ENCODE measurements around the gene KRTAP10-2. TPM values are rescaled to one million over a fixed set of nuclear protein-coding genes. Genes with fewer than 3 reads are reported as not detected.

The KRTAP10-2 gene
- total and polyA plus RNA-seq, 11 donors, result not detected

GRCh38 chr21:44526096-44526997 lies 25.0 kb downstream of the KRTAP10-2 start:
- H3K4me3 ChIP-seq, result no peak overlapping the region
- peak in 1 of 5 donors; percentile 33 for DNase-seq
- TF ChIP-seq POLR2A (IDR thresholded peaks at IDR 0.05) (no peak), CTCF (IDR thresholded peaks at IDR 0.05) (no peak)

GRCh38 chr21:44525391-44526095 lies 25.8 kb downstream of the KRTAP10-2 start:
- WGBS, 4 donors, result 86 to 93% (median 89%) methylated on average over 19 to 20 of the region's 20 CpGs
- no peaks in the 10 kb centered on the region for H3K4me1 ChIP-seq
- TF ChIP-seq POLR2A (IDR thresholded peaks at IDR 0.05) (no peak), CTCF (IDR thresholded peaks at IDR 0.05) (no peak)
- ATAC-seq (no peak), DNase-seq (peak in 2 of 5 donors; percentile 12 to 14)
- H3K4me3 ChIP-seq, result no peak overlapping the region
- H3K27ac ChIP-seq, result no peak overlapping the region
- intact Hi-C loops (cut with DNase I), result no loop called here
- H3K27me3 ChIP-seq, result peaks cover 0 to 1% (median 0%) of the 10 kb centered on the region in 9 donors
- no peaks in the 10 kb centered on the region for H3K9me3 ChIP-seq
- H3K36me3 ChIP-seq, result no peaks in the 10 kb centered on the region

More at GRCh38 chr21:44526096-44526997, 25.0 kb downstream of the KRTAP10-2 start:
- Histone ChIP-seq H3K36me3 (no peaks in the 10 kb centered on the region), H3K27ac (no peak overlapping the region), H3K27me3 (peaks cover 0 to 6% (median 0%) of the 10 kb centered on the region in 9 donors), H3K9me3 (no peaks in the 10 kb centered on the region), H3K4me1 (no peaks in the 10 kb centered on the region)
- no peak for ATAC-seq
- WGBS, 4 donors, result 82 to 89% (median 86%) methylated on average over 10 to 12 of the region's 12 CpGs
- intact Hi-C loops (cut with DNase I), result no loop called here

GRCh38 chr21:44524414-44525371 lies 26.6 kb downstream of the KRTAP10-2 start:
- DNase-seq (no peak), ATAC-seq (no peak)
- 71 to 83% (median 79%) methylated on average over 2 of the region's 2 CpGs for WGBS, 4 donors
- intact Hi-C loops (cut with DNase I), result no loop called here
- Histone ChIP-seq H3K36me3 (no peaks in the 10 kb centered on the region), H3K4me1 (no peaks in the 10 kb centered on the region), H3K27me3 (peaks cover 0 to 5% (median 0%) of the 10 kb centered on the region in 9 donors), H3K9me3 (no peaks in the 10 kb centered on the region), H3K4me3 (no peak overlapping the region), H3K27ac (no peak overlapping the region)
- TF ChIP-seq POLR2A (IDR thresholded peaks at IDR 0.05), result no peak
- no peak for TF ChIP-seq CTCF (IDR thresholded peaks at IDR 0.05)

Data from heart left ventricle (tissue), 16 donors.